ENCODE data around the gene GRIP1.

DNA sequence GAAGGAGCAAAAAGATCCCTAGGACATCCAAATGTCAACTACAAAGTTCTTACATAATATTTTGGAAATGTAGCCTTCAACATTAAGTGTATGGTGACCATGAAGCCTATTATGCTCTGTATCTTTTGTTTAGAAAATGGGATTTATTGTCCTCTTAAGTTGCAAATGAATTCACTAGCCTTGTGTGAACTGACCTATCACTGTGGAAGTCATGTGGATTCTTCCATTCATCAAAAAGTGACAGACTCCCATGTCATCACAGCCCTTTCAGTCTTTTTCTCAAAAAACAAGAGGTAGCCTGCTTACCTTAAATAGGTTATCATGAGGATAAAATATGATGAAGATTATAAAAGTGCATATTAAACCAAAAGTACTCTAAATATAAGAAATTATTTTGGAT, 179.9 kb downstream of the GRIP1 start:
- no peak for TF ChIP-seq SPI1 (IDR thresholded peaks at IDR 0.05; ENCODE audit: low read depth, low read length)
- TF ChIP-seq POLR2A (IDR thresholded peaks at IDR 0.05; ENCODE audit: low read depth, low read length), result no peak
- TF ChIP-seq POLR2AphosphoS5 (IDR thresholded peaks at IDR 0.05; ENCODE audit: low read depth, low read length), result no peak

Data from GM12891 (cell line).